GM06990 (cell line): Measurements from ENCODE around the gene NPNT.

Source experiments
- DNase-seq: peaks from one replicate; pipeline ENCODE4 v3.0.0-alpha.2; 2011; ENCODE audit not compliant: insufficient read length; ENCODE audit errors: extremely low read depth
- H3K27me3 ChIP-seq: replicated peaks from 2 replicates; pipeline ENCODE4 v1.6.0; 2011; ENCODE audit warnings: low read length; ENCODE audit not compliant: control insufficient read depth, insufficient read depth
- H3K36me3 ChIP-seq: 2 replicates; pipeline ENCODE4 v1.5.1; 2011; ENCODE audit warnings: low read length; ENCODE audit not compliant: control insufficient read depth, insufficient read depth
- H3K4me3 ChIP-seq: replicated peaks from 2 replicates; pipeline ENCODE4 v1.5.1; 2011; ENCODE audit warnings: low read depth, mild to moderate bottlenecking, control low read depth, low read length
- TF ChIP-seq, protein P1 (sequence below): IDR thresholded peaks from 2 replicates; pipeline ENCODE4 v1.5.1; 2011; ENCODE audit warnings: low read length, control low read depth, mild to moderate bottlenecking, inconsistent platforms; ENCODE audit not compliant: insufficient read depth, poor library complexity, severe bottlenecking

NPNT gene

DNA sequence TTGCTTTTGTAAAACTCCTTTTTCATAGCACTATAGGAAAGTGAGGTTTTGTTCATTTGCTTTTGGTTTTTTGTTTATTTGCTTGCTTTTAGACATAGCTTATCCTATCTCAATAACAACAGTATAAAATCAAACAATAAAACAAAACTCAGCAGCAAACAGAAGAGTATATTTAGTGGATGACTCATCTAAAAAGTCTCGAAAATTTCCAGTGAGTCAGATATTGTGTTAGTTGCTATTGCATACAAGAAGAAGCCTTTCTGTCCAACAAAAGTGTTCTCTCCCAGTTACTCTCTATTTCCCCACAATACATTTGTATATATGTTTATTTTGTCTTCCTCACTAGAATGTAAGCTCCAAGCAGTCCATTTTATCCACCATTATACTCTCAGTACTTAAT lies 36.0 kb upstream of the NPNT start:
- H3K4me3 ChIP-seq = no peak overlapping the region
- TF ChIP-seq, protein P1, sequence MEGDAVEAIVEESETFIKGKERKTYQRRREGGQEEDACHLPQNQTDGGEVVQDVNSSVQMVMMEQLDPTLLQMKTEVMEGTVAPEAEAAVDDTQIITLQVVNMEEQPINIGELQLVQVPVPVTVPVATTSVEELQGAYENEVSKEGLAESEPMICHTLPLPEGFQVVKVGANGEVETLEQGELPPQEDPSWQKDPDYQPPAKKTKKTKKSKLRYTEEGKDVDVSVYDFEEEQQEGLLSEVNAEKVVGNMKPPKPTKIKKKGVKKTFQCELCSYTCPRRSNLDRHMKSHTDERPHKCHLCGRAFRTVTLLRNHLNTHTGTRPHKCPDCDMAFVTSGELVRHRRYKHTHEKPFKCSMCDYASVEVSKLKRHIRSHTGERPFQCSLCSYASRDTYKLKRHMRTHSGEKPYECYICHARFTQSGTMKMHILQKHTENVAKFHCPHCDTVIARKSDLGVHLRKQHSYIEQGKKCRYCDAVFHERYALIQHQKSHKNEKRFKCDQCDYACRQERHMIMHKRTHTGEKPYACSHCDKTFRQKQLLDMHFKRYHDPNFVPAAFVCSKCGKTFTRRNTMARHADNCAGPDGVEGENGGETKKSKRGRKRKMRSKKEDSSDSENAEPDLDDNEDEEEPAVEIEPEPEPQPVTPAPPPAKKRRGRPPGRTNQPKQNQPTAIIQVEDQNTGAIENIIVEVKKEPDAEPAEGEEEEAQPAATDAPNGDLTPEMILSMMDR = no peak
- no peaks in the 10 kb centered on the region for H3K36me3 ChIP-seq
- peak; percentile 28 for DNase-seq
- no peaks in the 10 kb centered on the region for H3K27me3 ChIP-seq

DNA sequence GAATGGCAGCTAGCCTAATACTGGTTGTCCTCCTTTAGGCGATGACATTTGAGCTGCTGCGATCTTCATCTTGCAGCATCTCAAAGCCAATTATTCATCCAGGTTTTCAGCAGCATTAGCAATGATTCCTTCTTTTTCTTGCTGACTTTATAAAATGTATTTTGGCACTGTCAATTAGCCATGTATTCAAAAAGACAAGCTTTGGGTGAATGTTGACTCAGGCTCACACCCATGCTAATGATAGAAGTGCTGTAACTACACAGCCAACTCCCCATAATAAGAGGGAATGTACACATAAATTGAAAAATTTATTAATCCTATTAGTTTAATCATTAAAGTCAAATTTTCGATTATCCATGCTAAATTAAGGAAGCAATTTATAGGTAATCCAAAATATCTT lies 24.3 kb upstream of the NPNT start:
- no peaks in the 10 kb centered on the region for H3K36me3 ChIP-seq
- TF ChIP-seq, protein P1 = no peak

DNA sequence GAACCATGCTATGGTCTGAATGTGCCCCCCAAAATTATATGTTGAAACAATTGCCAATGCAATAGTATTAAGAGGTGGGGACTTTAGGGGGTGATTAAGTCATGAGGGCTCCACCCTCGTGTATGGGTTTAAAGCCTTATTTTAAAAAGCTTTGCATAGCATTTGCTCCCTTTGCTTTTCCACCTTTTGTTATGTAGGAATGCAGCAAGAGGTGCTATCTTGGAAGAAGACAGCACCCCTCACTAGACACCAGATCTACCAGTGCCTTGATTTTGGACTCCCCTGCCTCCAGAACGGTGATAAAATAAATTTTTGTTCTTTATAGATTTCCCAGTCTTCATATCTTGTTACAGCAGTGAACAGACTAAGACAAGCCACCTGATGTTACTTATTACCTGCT lies 23.3 kb upstream of the NPNT start:
- DNase-seq = no peak
- Histone ChIP-seq H3K4me3 (no peak overlapping the region), H3K36me3 (no peaks in the 10 kb centered on the region), H3K27me3 (no peaks in the 10 kb centered on the region)
- TF ChIP-seq, protein P1 = no peak

More for the DNA sequence above, 24.3 kb upstream of the NPNT start:
- DNase-seq = no peak
- H3K27me3 ChIP-seq = no peaks in the 10 kb centered on the region
- H3K4me3 ChIP-seq = no peak overlapping the region

DNA sequence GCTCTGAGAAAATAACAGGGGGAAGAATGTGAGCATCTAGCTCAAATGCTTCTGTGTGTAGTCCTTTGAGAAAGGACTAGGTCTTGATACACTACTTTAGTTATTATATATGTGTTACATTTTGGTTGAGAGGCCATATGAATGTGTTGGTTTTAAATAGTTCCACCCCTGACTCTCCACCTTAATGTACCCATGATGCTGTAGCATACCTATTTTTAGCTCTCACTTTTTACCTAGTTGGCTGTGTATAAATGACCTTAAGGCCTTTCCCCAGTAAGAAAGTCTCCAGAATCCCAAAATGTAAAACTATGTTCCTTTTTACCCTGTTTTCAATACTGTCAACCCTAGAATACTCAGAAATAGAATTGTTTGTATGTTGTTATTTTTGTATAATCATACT lies 20.0 kb upstream of the NPNT start:
- Histone ChIP-seq H3K4me3 (no peak overlapping the region), H3K27me3 (no peaks in the 10 kb centered on the region), H3K36me3 (no peaks in the 10 kb centered on the region)
- TF ChIP-seq, protein P1 = no peak
- DNase-seq = no peak

DNA sequence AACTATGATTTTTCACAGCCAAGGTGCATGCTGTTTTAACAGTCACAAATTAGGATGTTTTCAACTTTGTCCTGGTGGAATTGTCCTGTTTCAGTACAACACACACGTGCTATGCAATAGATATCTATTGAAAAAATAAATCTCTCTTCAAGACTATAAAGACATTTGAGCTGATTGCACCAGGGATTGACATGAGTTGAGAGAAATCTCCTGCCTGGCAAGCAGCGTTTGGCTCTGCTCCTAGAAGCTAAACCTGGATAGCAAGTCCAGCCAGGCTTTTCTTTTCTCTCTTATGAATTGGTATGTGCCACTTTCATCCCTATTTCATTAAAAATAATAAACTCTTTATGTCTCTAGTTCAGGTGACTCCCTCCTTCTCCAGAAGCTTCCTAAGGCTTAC lies 16.6 kb upstream of the NPNT start:
- TF ChIP-seq, protein P1 = no peak
- no peaks in the 10 kb centered on the region for H3K36me3 ChIP-seq

DNA sequence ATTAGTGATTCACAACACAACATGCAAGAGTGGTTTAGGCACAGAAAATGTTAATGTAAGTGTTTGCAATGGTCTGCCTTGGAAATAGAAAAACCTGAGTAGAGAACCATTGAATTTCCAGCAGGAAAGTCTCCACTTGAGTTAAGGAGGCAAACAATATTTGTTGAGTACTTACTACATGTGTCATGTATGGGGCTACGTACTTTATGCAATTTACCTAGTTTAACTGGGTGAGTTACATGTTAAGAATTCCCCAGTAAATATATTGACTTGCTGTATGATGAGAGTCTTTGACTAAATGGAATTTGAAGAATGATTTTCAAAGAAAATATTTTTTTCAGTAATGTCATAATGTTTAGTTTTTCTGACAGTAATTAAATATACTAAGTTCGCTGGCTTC lies 7.8 kb upstream of the NPNT start:
- Histone ChIP-seq H3K4me3 (no peak overlapping the region), H3K27me3 (no peaks in the 10 kb centered on the region), H3K36me3 (no peaks in the 10 kb centered on the region)
- DNase-seq = no peak
- TF ChIP-seq, protein P1 = no peak

More for the DNA sequence above, 16.6 kb upstream of the NPNT start:
- Histone ChIP-seq H3K4me3 (no peak overlapping the region), H3K27me3 (no peaks in the 10 kb centered on the region)
- DNase-seq = no peak
